PFSK-1 (cell line): ENCODE data around the gene MAST4.

Source experiments
- POLR2AphosphoS5 ChIP-seq: IDR thresholded peaks from 2 replicates; pipeline ENCODE4 v1.6.1; 2012; ENCODE audit warnings: low read depth, mild to moderate bottlenecking, control low read depth, low read length, moderate library complexity
- TAF1 ChIP-seq: IDR thresholded peaks from 2 replicates; pipeline ENCODE4 v1.6.1; 2012; ENCODE audit warnings: low read length, control low read depth, borderline replicate concordance; ENCODE audit not compliant: insufficient read depth

GRCh38 chr5:66671305-66671704, 75.1 kb downstream of the MAST4 start:
- TF ChIP-seq TAF1 (no peak), POLR2AphosphoS5 (no peak)
